SU-DHL-6 (cell line): ENCODE measurements around the gene ARMC5.

ENCODE experiments used
- EZH2phosphoT487 ChIP-seq: fragments of 200-600 bp; sonication (generic), shearing (Covaris generic); conservative IDR thresholded peaks from 2 replicates; pipeline ENCODE4 v1.6.1; 2018; ENCODE audit warnings: mild to moderate bottlenecking, antibody characterized with exemption, low read length, moderate library complexity, mixed read lengths
- TF ChIP-seq, protein P1 (sequence below): fragments of 200-600 bp; sonication (generic); IDR thresholded peaks from one replicate; pipeline ENCODE4 v1.5.1; 2017; ENCODE audit warnings: antibody characterized with exemption, mild to moderate bottlenecking, low read length, moderate library complexity; ENCODE audit not compliant: insufficient read depth, poor library complexity, severe bottlenecking

DNA sequence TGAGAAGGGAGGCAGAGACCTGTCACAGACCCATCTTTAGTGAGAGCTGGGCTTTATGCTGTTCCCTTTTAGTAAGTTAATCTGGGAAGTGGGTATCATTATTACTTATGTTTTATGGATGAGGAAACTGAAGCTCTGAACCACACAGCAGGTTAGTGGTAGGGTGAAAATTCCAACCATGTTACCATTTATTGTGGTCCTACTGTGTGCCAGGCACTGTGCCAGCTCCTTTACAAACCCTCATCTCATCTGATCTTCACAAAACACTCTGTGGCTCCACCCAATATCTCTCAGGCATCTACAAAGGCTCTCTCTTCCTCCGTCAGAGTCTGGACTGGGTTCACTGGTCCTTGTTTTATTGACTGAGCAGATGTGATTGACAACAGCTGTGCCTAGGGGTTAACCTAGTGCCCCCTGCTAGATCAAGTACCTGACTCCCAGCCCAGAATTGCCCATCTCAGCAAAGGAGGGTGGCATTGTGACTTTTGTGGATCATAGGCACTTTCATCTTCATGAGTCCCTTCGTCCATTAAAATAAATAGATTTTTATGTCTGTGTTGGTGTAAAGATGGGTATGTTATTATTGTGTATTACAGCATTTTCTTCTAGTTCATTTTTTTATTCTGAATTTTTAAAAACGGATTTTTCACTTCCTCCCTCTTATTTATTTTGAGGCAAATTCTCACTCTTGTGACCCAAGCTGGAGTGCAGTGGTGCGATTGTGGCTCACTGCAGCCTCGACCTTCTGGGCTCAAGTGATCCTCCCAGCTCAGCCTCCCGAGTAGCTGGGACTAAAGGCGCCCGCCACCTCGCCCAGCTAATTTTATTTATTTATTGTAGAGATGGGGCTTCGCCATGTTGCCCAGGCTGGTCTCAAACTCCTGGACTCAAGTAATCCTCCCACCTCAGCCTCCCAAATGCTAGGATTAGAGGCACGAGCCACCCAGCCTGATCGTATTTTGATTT is 15.8 kb downstream of the ARMC5 start:
- TF ChIP-seq, protein P1, sequence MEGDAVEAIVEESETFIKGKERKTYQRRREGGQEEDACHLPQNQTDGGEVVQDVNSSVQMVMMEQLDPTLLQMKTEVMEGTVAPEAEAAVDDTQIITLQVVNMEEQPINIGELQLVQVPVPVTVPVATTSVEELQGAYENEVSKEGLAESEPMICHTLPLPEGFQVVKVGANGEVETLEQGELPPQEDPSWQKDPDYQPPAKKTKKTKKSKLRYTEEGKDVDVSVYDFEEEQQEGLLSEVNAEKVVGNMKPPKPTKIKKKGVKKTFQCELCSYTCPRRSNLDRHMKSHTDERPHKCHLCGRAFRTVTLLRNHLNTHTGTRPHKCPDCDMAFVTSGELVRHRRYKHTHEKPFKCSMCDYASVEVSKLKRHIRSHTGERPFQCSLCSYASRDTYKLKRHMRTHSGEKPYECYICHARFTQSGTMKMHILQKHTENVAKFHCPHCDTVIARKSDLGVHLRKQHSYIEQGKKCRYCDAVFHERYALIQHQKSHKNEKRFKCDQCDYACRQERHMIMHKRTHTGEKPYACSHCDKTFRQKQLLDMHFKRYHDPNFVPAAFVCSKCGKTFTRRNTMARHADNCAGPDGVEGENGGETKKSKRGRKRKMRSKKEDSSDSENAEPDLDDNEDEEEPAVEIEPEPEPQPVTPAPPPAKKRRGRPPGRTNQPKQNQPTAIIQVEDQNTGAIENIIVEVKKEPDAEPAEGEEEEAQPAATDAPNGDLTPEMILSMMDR = no peak
- TF ChIP-seq EZH2phosphoT487 = no peak
